Stimulated activated CD4-positive, alpha-beta T cell treated with anti-CD3 and anti-CD28 coated beads, Interleukin-12 subunit alpha, Interleukin-12 subunit beta, amount 100 ng/mL, for 4 hours (primary cell): ENCODE measurements around the gene KAZN.

Source experiments
- DNase-seq: peaks from one replicate; pipeline ENCODE4 v3.0.0-alpha.2; 2020

KAZN gene

DNA sequence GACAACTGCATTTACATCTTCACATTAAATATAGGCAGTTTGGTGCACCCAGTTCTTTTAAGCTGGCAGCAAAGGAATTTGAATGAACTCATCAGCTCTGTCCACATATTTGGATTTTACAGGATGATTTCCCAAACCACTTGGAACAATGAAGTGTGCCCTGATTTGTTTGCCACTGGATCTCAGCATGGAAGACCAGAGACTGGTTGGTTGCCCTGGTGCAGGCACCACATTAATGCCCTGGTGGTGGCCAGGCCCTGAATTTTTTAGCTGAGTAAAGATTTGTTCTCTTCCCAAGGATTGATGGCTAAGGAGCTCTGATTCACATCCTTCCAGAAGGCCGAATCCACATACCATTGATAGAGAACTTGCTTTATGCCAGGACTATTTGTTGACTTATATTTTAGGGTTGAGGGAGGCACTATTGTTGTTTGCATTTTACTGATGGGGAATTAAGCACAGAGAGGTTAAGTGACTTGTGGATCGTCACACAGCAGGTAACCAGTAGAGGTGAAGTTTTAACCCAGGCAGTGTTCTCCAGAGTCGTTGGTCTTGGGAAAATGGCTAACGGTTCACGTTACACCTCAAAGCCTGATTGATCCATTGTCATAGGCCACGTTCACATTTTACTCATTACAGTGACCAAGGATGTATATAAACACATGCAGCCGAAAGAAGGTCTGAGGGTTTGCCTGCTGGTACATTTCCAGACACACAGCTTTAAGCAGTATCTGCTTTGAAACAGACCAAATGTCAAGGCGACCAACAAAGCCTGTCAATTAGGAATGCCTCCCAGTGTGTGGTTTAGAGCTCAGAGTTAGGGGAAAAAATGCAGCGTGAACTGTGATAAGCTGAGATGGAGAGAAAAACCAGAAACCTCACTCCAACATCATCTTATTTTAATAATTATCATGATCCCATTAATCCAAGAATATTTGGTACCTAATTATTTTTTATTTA, 50.7 kb downstream of the KAZN start:
- DNase-seq = no peak

DNA sequence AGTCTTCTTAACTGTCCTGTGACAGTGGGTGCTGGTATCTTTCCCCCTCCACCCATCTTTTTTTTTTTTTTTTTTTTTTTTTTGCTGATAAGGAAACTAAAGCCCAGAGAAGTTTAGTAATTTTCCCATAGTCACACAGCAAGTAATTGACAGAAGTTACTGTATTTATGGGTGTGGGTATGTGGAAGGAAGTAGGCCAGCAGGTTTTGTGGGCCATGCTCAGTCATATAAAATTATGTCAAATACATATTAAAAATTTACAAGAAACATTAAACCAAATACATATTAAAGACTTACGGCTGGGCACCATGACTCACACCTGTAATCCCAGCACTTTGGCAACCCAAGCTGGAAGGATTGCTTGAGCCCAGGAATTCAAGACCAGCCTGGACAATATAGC, 51.5 kb downstream of the KAZN start:
- DNase-seq = no peak

DNA sequence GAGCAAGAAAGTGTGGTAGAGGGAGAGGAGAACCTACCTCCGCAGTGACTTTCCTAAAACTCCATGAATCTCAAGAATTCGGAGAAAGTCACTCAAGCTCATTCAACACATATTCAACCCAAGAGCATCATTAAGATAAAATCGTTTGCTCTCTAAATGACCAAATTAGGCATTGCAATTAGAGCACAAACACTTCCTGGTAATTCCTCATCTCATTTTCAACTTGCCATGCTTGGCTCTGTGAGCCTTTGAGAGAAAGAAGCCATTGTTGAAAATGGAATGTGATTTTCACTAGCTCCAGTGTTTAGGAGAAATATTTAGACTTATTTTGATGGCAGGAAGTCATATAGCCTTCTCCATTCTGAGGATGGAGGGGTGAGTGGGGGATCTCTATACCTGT, 52.5 kb downstream of the KAZN start:
- DNase-seq = no peak

DNA sequence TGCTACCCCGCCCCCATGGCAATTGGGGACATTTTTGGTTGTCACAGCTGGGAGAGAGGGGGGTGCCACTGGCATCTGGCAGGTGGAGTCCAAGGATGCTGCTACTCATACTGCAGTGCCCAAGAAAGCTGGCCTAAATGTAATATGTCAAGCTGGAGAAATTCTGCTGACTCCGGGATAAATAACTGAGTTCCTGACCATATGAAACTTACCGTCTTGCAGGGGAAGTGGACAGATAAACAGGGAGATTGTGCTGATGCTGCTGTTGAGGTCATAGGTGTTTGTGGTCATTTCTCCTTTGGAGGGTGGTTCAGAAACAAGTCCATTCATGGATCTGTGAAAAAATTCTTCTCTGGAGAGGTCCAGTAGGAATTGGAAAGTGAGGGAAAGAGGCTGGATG, 54.4 kb downstream of the KAZN start:
- no peak for DNase-seq

DNA sequence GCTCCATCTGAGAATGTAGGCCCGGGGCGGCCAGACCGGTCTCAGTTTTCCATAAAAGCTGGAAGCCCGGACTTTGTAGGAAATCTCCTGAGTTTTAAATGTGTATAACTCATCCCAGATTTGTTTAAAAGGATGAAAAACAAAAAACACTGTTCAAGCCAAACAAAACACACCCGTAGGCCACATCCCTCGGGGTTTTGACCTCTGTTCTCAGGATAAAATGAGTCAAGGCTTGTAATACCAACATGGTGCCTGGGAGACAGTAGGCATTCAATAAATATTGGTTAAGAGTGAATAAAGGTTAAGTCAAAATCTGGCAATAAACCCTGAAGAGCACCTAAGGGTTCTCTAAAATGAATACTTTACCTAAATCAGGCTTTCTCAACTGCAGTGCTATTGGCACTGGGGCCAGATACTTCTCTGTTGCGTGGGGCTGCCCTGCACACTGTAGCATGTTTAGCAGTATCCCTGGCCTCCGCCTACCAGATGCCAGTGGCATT, 55.0 kb downstream of the KAZN start:
- DNase-seq = no peak

DNA sequence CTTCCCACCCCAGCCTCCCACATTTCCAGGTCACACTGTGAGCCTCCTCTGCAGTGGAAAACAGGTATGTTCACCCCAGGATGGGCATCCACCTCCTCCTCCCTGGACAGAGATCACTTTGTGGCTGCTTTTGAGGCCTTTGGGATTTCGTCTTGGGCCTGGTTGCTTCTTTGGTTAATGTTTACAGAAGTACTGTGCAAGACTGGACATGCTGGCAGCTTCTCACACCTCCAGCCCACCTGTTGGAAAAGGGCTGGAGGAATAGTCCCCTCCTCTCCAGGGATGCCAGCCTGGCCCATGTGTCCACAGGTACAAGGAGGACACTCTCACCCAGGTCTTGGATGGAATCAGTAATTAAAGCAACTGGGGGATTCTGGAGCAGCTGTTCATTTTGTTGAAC, 56.1 kb downstream of the KAZN start:
- DNase-seq = no peak

DNA sequence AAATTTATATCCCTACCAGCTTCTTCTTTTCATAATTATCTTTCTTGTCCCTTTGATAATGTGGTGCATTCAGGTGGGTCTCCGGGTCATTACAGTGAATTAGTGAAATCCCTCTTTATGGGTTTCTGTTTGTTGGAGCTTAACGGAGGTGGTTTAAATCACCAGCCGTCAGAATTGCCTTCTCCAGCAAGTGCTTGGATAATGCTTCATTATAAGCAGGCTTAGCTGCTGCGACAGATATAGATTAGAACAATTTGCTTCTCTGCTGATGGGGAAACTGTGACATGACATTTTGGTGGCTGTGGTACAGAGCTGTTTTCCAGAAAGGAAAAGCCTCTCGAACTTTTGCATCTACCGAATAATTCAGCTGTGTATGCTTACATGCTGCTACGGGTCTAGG, 56.9 kb downstream of the KAZN start:
- DNase-seq = no peak

DNA sequence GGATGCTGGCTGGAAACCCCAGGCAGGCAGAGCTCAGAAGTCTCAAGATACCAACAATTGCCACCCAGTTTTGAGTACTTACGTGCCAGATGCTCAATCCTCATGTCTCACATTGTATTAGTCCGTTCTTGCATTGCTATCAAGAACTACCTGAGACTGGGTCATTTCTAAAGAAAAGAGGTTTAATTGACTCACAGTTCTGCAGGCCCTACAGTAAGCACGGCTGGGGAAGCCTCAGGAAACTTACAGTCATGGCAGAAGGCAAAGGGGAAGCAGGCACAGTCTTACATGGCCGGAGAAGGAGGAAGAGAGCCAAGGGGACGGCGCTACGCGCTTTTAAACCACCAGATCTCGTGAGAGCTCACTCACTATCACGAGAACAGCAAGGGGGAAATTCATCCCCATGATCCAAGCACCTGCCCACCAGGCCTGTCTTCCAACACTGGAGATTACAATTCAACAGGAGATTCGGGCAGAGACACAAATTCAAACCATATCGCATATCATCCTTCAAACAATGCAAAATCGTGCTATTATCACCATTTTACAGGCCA, 58.0 kb downstream of the KAZN start:
- DNase-seq = no peak

DNA sequence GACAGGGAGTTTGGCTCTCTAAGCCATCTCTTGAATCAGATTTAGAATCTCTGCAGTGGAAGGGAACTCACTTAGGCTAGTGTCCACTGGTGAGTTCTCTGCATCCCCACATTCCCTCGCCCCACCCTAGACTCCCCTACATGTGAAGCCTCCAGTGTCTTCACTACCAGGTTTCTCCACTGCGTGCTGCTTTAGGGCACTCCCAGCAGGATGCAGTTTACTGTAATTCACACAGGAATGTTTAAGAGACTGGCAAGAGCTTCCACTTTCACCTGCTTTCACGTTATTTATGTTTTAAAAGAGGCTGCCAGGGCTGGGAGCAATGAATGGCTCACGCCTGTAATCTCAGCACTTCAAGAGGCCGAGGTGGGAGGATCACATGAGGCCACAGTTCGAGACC, 60.2 kb downstream of the KAZN start:
- DNase-seq = no peak

DNA sequence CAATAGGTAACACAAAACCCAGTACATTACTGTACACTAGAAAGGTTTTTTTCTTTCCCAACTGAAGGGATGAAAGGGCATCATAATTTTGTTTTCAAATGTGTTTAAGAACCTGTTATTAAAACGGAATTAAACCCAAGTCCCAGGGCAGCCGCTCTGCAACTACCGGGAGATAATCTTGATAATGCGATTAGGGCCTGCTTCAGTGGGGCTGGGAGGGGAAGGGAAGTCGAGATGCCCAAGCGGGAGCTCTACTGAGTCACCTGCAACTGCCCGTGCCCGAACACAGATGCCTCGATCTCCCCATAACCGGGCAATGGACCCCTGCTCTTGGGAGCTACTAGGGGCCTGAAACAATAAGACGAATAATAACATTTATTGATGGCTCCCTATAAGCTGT, 61.4 kb downstream of the KAZN start:
- no peak for DNase-seq

DNA sequence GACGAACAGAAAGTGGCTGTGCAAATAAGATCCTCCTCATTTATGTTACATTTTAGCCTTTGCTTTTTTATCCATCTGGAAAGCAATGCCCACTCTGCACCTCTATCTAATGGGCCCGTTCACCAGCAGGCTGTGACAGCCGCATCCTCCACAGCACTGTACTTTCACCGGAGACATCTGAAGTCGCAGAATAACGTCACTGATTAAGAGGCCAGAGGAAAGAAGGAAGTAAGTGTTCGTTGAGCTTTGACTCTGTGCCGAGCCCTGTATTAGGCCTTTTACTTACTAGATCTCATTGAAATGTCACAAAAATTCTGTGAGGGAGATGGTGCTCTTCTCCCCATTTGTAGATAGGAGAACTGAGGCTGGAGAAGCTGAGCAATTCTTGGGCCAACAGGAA, 62.3 kb downstream of the KAZN start:
- no peak for DNase-seq

DNA sequence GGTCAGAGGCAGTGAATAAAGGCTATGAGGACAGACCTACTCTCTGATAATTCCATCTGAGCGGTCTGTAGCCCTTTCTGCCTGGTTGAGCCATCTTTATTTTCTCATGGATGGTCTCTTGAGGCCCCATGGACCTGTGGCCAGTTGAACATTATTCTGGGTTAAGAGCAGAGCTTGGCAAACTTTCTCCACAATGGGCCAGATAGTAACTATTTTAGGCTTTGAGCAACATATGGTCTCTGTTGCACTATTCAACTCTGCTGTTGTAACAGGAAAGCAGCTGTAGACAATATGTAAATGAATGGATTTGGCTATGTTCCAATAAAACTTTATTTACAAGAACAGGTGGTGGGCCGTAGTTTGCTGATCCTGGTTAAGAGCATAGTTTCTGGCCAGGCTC, 62.7 kb downstream of the KAZN start:
- DNase-seq = no peak

DNA sequence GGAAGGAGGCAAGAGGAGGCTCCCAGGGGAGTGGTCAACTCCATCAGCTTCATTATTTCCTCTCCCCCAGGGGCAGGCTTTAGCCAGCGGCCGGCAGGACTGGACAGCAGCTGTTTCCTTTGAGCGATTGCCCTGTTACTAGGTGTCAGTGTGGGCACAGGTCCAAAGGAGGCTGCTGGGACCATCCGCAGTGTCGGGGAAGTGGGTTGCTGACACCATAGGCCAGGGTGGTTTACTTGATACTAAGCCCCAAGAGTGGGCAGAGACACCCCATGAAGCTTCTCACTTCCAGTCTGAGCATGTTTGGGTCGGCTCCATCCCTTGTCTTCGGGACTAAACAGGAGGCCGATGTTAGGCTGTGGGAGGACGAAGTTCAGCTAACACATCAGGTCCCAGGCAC, 63.6 kb downstream of the KAZN start:
- no peak for DNase-seq

DNA sequence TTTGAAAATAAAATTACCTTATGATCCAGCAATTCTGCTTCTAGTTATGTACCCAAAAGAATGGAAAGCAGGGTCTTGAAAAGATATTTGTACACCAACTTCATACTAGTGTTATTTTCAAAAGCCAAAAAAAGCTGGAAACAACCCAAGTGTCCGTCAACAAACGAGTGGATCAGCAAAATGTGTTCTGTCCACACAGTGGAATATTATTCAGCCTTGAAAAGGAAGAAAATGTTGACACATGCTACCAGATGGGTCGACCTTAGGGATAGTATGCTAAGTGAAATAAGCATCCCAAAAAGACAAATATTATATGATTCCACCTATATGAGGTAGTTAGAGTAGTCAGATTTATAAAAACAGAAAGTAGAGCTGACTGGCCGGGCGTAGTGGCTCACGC, 65.3 kb downstream of the KAZN start:
- DNase-seq = no peak

DNA sequence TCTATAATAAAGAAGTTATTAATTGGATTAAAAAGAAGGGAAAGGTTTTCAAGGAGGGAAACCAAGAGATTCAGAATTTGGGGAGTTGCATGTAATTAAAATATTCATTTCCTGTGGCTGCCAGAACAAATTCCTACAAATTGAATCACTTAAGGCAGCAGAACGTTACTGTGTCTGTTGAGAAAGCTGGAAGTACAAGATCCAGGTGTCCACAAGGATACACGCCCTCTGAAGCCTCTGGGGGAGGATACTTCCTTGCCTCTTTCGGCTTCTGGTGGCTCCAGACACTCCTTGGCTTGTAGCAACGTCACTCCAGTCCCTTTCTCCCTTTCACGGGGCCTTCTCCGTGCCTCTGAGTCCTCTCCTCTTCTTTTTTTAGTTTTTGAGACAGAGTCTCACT, 67.9 kb downstream of the KAZN start:
- no peak for DNase-seq

DNA sequence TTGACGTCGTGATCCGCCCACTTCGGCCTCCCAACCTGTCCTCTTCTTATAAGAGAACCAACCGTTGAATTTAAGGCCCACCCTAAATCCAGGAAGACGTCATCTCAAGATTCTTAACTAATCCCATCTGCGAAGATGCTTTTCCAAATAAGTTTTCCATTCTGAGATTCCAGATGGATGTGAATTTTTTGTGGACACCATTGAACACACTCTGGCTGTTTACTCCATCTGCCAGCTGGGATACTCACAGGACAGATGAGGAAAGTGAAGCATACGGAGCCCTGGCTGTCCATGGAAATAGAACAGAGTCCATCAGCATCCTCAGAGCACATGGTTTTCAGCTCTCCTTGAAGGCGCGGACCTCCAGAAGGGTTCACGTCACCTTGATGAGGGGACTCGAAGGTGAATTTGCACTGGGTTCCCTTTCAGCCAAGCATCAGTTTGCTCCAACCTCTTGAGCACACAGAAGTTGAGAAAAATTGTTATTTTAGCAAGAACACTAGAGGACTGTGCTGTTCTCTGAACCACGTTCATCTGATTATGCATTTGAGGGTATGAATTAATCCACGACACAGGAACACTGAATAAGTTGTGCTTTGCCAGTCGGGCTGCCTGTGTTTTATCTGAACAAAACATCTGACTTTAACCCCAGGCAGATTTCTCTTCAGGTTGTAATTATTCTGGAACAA, 68.6 kb downstream of the KAZN start:
- DNase-seq = no peak

DNA sequence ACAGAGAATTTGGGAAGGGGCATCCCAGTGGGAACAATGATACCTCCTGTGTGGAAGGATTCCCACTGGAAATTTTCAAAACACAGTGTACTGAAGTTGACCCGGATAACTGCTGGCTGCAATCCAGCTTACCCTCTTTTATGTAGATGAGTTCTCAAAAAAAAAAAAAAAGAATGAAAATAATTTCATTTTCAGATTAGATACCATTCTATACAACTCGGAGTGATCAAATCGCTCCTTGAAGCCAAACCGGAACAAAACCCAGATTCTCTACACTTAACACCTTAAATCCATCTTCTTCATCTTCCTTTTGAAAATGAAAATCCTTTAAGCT, 69.1 kb downstream of the KAZN start:
- no peak for DNase-seq

DNA sequence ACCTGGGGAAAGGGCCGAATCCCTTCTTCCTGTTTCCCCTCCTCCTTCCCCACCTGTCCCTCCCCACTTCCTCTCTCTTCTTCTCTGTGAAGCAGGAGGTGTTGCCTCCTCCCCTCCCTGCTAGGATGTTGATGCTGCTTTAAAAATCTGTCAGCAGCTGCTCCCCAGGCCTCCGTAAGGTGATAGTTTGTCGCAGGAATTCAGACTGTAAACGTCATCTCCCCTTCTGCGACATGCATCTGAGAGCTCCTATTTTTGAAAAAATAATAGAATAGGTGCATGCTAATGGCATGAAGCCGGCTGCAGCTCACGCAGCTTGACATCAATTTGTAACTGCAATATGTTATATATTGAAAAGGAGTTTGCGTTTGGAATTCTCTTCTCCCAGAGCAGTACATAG, 70.1 kb downstream of the KAZN start:
- DNase-seq = no peak

DNA sequence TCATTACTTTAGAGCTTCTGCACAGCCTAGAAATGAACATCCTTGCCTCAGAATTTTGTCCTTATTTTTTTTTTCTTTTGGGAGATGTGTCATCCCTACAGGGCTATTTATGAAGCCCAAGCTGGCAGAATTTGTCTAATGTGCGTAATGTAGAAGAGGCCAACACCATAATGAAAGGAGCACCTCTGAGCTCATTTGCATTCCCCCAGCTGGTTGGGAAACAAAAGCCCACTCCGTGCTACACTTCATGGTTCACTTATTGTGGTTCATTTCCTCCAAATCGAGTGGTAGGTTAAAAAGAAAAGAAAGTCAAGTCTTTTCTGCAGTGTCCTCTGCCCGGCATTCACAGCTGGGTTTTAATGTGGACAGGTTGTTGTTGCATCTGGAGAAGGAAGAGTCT, 73.5 kb downstream of the KAZN start:
- no peak for DNase-seq

DNA sequence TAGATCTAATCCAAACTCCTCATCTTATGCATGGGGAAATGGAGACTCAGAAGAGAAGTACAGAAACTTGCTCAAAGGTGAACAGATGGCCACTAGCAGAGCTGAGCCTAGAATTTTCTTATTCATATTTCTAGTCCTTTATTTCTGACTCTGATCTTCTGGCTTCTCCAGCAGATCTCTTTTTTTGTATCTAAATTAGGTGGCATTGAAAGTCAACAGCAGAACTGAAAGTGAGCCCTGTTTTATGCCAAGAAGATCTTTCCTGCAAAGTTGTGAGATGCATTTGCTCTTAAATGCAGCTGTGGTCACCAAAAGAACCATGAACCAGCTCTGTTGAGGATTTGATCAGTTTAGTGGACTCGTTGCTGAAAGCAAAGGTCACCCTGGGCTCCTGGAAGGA, 75.5 kb downstream of the KAZN start:
- no peak for DNase-seq

DNA sequence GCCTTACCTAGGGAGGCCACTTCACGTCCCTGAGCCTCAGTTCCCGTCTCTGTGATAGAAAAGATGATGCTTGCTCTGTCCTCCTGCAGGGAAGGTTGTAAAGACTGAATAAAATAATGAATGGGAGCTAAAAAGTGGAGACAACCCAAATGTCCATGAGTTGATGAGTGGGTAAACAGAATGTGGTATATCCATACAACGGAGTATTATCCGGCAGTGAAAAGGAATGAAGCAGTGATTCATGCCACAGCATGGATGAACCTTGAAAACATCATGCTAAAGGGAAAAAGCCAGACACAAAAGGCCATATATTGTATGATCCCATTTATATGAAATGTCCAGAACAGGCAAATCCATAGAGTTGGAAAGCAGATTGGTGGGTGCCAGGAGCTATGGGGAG, 77.9 kb downstream of the KAZN start:
- no peak for DNase-seq

DNA sequence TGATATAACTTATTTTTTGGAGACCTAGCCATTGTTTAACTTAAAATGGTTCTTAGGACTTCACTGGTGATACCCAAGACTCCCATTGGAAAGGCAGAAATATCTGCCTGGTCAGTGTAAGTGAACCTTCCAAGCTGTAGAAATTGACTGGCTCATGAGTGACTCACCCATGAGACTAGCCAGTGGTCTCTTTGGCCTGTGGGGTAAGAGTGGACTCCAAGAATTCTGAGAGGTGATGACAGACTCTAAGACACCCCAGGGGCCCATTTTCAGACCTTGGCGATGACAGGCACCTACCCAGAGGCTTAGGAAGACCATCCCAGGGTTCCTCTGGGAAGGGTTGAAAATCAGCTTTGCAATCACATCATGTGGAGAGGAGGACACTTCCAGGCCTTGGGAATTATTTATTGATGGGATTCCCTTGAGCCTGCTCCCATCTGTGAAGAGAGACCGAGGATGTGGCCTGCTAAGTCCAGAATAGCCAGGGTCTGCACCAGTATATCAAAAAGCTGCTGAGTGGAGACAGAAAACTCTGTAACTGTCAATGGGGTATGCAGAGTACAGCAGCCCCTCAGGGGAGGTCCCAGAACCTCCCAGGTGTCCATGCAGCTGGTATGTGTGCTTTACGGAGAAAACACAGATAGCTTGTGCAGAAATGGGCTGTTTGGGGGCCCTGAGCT, 78.9 kb downstream of the KAZN start:
- no peak for DNase-seq

DNA sequence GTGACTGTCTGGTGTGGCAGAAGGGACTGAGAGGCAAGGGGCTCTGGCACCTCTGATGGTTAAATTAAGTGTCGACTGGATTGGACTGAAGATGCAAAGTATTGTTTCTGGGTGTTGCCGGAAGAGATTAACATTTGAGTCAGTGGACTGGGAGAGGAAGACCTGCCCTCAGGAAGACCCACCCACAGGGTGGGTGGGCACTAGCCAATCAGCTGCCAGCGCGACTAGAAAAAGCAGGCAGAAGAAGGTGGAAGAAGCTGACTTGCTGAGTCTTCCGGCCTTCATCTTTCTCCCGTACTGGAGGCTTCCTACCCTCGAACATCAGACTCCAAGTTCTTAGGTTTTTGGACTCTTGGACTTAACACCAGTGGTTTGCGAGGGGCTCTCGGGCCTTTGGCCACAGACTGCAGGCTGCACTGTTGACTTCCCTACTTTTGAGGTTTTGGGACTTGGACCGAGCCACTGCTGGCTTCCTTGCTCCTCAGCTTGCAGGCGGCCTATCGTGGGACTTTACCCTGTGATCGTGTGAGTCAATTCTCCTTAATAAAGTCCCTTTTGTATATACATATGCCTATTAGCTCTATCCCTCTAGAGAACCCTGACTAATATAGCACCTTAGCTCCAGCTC, 79.6 kb downstream of the KAZN start:
- DNase-seq = no peak
